OCI-LY7 (cell line): ENCODE results near the gene THOC1. TPM values are rescaled to one million over a fixed set of nuclear protein-coding genes. Genes with fewer than 3 reads are reported as not detected.

ENCODE experiments used
- BruUV-seq: library from RNA; stranded (reverse); fragments of 400-500 nt; replicated peaks from 2 replicates; lab custom pipeline; 2021; lab: Mats Ljungman, UMichigan
- CTCF ChIA-PET: fragments of 300-600 bp; sonication (Branson Sonifier 250); formaldehyde crosslinking; loops from one replicate; lab custom pipeline; 2022; ENCODE audit warnings: antibody characterized with exemption; ENCODE audit not compliant: unreplicated experiment; lab: Charles Lee
- POLR2A ChIA-PET: fragments of 300-600 bp; sonication (Branson Sonifier 250); formaldehyde crosslinking; loops from one replicate; lab custom pipeline; 2022; ENCODE audit warnings: antibody characterized with exemption; lab: Charles Lee
- DNase-seq: peaks from one replicate; pipeline ENCODE4 v3.0.0-alpha.2; 2015; ENCODE audit warnings: low spot score
- H2AFZ ChIP-seq: fragments of 200-600 bp; sonication (generic), shearing (Covaris generic); 2 replicates; pipeline ENCODE4 v1.6.1; 2014; ENCODE audit warnings: mild to moderate bottlenecking, antibody characterized with exemption, low read length, moderate library complexity
- H3K27ac ChIP-seq: fragments of 200-600 bp; sonication (generic); 2 replicates; pipeline ENCODE4 v1.5.1; 2014; ENCODE audit warnings: mixed run types, low read depth, mild to moderate bottlenecking, moderate library complexity, low read length, inconsistent platforms; ENCODE audit not compliant: poor library complexity, severe bottlenecking
- H3K36me3 ChIP-seq: fragments of 200-600 bp; sonication (generic); 2 replicates; pipeline ENCODE4 v1.6.1; 2014; ENCODE audit warnings: mild to moderate bottlenecking, antibody characterized with exemption, low read length, moderate library complexity, mixed read lengths; ENCODE audit not compliant: insufficient read depth
- H3K4me1 ChIP-seq: fragments of 200-600 bp; sonication (generic); 2 replicates; pipeline ENCODE4 v1.5.1; 2014; ENCODE audit warnings: mild to moderate bottlenecking, low read length; ENCODE audit not compliant: insufficient read depth, poor library complexity, severe bottlenecking
- H3K4me2 ChIP-seq: fragments of 200-600 bp; sonication (generic); 2 replicates; pipeline ENCODE4 v1.6.1; 2014; ENCODE audit warnings: mild to moderate bottlenecking, low read length
- H3K4me3 ChIP-seq: fragments of 200-600 bp; sonication (generic); 2 replicates; pipeline ENCODE4 v1.5.1; 2014; ENCODE audit warnings: mild to moderate bottlenecking, low read depth, low read length; ENCODE audit not compliant: poor library complexity, severe bottlenecking
- H3K79me2 ChIP-seq: fragments of 200-600 bp; sonication (generic); 2 replicates; pipeline ENCODE4 v1.6.1; 2016; ENCODE audit warnings: low read depth, mild to moderate bottlenecking, low read length, moderate library complexity, mixed read lengths; ENCODE audit not compliant: insufficient read depth
- H3K9me2 ChIP-seq: fragments of 200-600 bp; sonication (generic); 2 replicates; pipeline ENCODE4 v1.6.1; 2016; ENCODE audit warnings: mild to moderate bottlenecking, low read length, mixed read lengths; ENCODE audit not compliant: insufficient read depth
- H3K9me3 ChIP-seq: fragments of 200-600 bp; sonication (generic); 2 replicates; pipeline ENCODE4 v1.6.1; 2014; ENCODE audit warnings: mild to moderate bottlenecking, mixed run types, low read length, mixed read lengths
- H4K20me1 ChIP-seq: fragments of 200-600 bp; sonication (generic); 2 replicates; pipeline ENCODE4 v1.6.1; 2014; ENCODE audit warnings: mild to moderate bottlenecking, antibody characterized with exemption, low read length, moderate library complexity, mixed read lengths; ENCODE audit not compliant: insufficient read depth
- EZH2phosphoT487 ChIP-seq: fragments of 200-600 bp; sonication (generic); IDR thresholded peaks from 2 replicates; pipeline ENCODE4 v1.6.1; 2018; ENCODE audit warnings: low read depth, borderline replicate concordance, mild to moderate bottlenecking, mixed run types, antibody characterized with exemption, low read length, moderate library complexity, mixed read lengths
- intact Hi-C: fragments of 100-400 bp; cut with micrococcal nuclease; formaldehyde crosslinking; loops from one replicate; pipeline ENCODE4 v1.10.0; 2022; ENCODE audit not compliant: unreplicated experiment
- total RNA-seq, 2 experiments: library from RNA; depleted of rRNA in 1 of 2; stranded (reverse); fragments of >200 nt in 1 of 2; shearing (Covaris generic) in 1 of 2; gene quantifications; 2 replicates each; pipeline ENCODE4 v1.2.3, GENCODE V29; 2014 to 2022
- TF ChIP-seq, protein P1 (sequence below): fragments of 200-600 bp; sonication (generic); conservative IDR thresholded peaks from 2 replicates; pipeline ENCODE4 v1.5.1; 2014; ENCODE audit warnings: mild to moderate bottlenecking, antibody characterized with exemption, low read length, moderate library complexity, mixed read lengths

THOC1 gene
- total RNA-seq, 2 experiments from 2014 or later = 70.4 to 74.6 TPM

DNA sequence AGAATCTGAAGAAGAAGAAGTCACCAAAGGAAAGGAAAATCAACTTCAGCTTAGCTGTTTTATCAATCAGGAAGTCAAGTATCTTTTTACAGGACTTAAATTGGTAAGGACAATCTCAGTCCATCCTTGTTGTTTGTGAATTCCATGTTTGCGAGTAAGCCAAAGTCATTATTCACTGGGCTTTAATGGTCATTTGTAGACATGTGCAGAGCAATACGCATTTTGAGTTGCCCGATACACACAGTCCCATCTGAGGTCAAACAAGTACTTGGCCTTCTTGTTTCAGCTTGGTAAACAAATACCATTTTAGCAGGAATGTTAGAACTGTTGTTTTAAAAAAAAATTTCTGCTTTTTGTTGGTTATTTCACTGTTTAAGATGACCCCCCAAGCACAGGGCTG, 68.6 kb downstream of the THOC1 start:
- CTCF ChIA-PET = no interaction called here
- H3K79me2 ChIP-seq = peaks cover 6% of the 10 kb centered on the region; the same call in 1 of the 2 replicates
- H3K4me2 ChIP-seq = no peak overlapping the region
- no peak overlapping the region for H3K4me3 ChIP-seq
- no peak for DNase-seq
- no peaks in the 10 kb centered on the region for H3K4me1 ChIP-seq
- H4K20me1 ChIP-seq = no peaks in the 10 kb centered on the region
- intact Hi-C loops = no loop called here
- H3K27ac ChIP-seq = no peak overlapping the region
- H3K9me2 ChIP-seq = no peaks in the 10 kb centered on the region
- no peaks in the 10 kb centered on the region for H3K9me3 ChIP-seq
- H2AFZ ChIP-seq = no peak overlapping the region
- peaks cover 97% of the 10 kb centered on the region for H3K36me3 ChIP-seq
- POLR2A ChIA-PET = interaction anchor here (1.0 kb wide), 1 partner anchor 8 kb away, joined by 3 read pairs; no protein-coding TSS in a partner anchor
- TF ChIP-seq, protein P1, sequence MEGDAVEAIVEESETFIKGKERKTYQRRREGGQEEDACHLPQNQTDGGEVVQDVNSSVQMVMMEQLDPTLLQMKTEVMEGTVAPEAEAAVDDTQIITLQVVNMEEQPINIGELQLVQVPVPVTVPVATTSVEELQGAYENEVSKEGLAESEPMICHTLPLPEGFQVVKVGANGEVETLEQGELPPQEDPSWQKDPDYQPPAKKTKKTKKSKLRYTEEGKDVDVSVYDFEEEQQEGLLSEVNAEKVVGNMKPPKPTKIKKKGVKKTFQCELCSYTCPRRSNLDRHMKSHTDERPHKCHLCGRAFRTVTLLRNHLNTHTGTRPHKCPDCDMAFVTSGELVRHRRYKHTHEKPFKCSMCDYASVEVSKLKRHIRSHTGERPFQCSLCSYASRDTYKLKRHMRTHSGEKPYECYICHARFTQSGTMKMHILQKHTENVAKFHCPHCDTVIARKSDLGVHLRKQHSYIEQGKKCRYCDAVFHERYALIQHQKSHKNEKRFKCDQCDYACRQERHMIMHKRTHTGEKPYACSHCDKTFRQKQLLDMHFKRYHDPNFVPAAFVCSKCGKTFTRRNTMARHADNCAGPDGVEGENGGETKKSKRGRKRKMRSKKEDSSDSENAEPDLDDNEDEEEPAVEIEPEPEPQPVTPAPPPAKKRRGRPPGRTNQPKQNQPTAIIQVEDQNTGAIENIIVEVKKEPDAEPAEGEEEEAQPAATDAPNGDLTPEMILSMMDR = no peak
- TF ChIP-seq EZH2phosphoT487 = no peak
- no TSS peak for BruUV-seq

DNA sequence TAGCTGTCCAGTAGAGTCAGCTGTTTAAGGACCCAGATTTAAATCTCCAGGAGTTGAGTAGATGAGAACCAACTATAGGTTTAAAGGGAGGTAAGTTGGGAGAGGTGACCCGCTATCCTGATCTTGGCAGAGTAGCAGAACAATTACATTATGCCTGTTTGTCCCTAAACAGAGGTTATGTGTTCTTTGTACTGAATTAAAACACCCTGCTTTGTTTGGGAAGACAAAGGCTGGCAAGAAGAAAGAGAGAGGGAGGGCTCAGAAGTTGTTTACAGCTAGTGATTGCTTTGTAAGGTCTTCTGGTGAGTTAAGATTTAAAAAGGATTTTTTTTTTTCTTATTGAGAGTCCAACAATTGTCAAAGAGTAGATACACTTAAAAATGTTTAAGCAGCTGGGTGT, 72.2 kb downstream of the THOC1 start:
- ChIA-PET CTCF (no interaction called here), POLR2A (interaction anchor here (0.6 to 1.1 kb wide), 4 partner anchors 9 to 35 kb away, joined by 3 read pairs; no protein-coding TSS in a partner anchor)
- Histone ChIP-seq H4K20me1 (peaks cover 3% of the 10 kb centered on the region; the same call in 1 of the 2 replicates), H3K4me1 (no peaks in the 10 kb centered on the region), H3K79me2 (peaks cover 22% of the 10 kb centered on the region; the same call in 1 of the 2 replicates), H3K4me2 (no peak overlapping the region), H3K4me3 (no peak overlapping the region), H3K36me3 (peaks cover 96% of the 10 kb centered on the region), H3K9me3 (no peaks in the 10 kb centered on the region), H3K9me2 (no peaks in the 10 kb centered on the region), H3K27ac (no peak overlapping the region), H2AFZ (no peak overlapping the region)
- DNase-seq = no peak
- TF ChIP-seq, protein P1 = no peak
- TF ChIP-seq EZH2phosphoT487 = no peak
- intact Hi-C loops = no loop called here
- BruUV-seq = no TSS peak

GRCh38 chr18:192801-193200, 75.0 kb downstream of the THOC1 start:
- POLR2A ChIA-PET = interaction anchor here (1.0 kb wide), 1 partner anchor 469 kb away, joined by 3 read pairs; no protein-coding TSS in a partner anchor

More at GRCh38 chr18:192801-193200, 75.0 kb downstream of the THOC1 start:
- no peak for DNase-seq
- Histone ChIP-seq H3K4me1 (no peaks in the 10 kb centered on the region), H3K36me3 (peaks cover 96% of the 10 kb centered on the region), H3K27ac (no peak overlapping the region), H2AFZ (no peak overlapping the region), H3K4me2 (no peak overlapping the region), H4K20me1 (peaks cover 10% of the 10 kb centered on the region; the same call in 1 of the 2 replicates), H3K9me3 (no peaks in the 10 kb centered on the region), H3K4me3 (no peak overlapping the region), H3K9me2 (no peaks in the 10 kb centered on the region), H3K79me2 (peaks cover 49% of the 10 kb centered on the region)
- BruUV-seq = no TSS peak
- CTCF ChIA-PET = no interaction called here
- TF ChIP-seq EZH2phosphoT487 = no peak
- TF ChIP-seq, protein P1 = no peak
- intact Hi-C loops = no loop called here
